ENCODE data around the gene OSBPL3.
A peak's percentile ranks its signal among the peaks of the same experiment; 100 is the strongest.

Gene OSBPL3

GRCh38 chr7:24995466-24995865 is 15.5 kb upstream of the OSBPL3 start:
- TF ChIP-seq TEAD4 (IDR thresholded peaks at IDR 0.05) (no peak), CEBPB (IDR thresholded peaks at IDR 0.05) (no peak), CREB1 (IDR thresholded peaks at IDR 0.05; ENCODE audit: low read depth) (no peak), EP300 (IDR thresholded peaks at IDR 0.05; ENCODE audit: borderline replicate concordance) (no peak), RAD21 (IDR thresholded peaks at IDR 0.05; ENCODE audit: low read depth) (no peak), EGR1 (IDR thresholded peaks at IDR 0.05) (no peak), NFIC (IDR thresholded peaks at IDR 0.05) (no peak), TAF1 (IDR thresholded peaks at IDR 0.05; ENCODE audit: low read depth) (no peak)
- TF ChIP-seq, protein P1, sequence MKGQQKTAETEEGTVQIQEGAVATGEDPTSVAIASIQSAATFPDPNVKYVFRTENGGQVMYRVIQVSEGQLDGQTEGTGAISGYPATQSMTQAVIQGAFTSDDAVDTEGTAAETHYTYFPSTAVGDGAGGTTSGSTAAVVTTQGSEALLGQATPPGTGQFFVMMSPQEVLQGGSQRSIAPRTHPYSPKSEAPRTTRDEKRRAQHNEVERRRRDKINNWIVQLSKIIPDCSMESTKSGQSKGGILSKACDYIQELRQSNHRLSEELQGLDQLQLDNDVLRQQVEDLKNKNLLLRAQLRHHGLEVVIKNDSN (IDR thresholded peaks at IDR 0.05) = no peak

GRCh38 chr7:24992314-24992713 is 12.3 kb upstream of the OSBPL3 start:
- no peak for TF ChIP-seq REST (IDR thresholded peaks at IDR 0.05; ENCODE audit: low read depth)
- TF ChIP-seq, protein P2, sequence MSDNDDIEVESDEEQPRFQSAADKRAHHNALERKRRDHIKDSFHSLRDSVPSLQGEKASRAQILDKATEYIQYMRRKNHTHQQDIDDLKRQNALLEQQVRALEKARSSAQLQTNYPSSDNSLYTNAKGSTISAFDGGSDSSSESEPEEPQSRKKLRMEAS (IDR thresholded peaks at IDR 0.05) = no peak

- TF ChIP-seq, protein P1 (IDR thresholded peaks at IDR 0.05) = no peak
These were observed 11.4 kb upstream of the OSBPL3 start for GRCh38 chr7:24991353-24991752.

GRCh38 chr7:24987331-24987842 is 7.4 kb upstream of the OSBPL3 start:
- no peak for TF ChIP-seq TEAD4 (IDR thresholded peaks at IDR 0.05)

- TF ChIP-seq YY1 (IDR thresholded peaks at IDR 0.05; ENCODE audit: low read depth) = no peak
- peak; percentile 34 for TF ChIP-seq RAD21 (IDR thresholded peaks at IDR 0.05; ENCODE audit: low read depth)
These were observed 2.9 kb upstream of the OSBPL3 start for GRCh38 chr7:24982917-24983316.

- no peak for TF ChIP-seq EP300 (IDR thresholded peaks at IDR 0.05; ENCODE audit: borderline replicate concordance)
- TF ChIP-seq, protein P1 (IDR thresholded peaks at IDR 0.05) = no peak
These were observed 1.4 kb upstream of the OSBPL3 start for GRCh38 chr7:24981171-24981951.

DNA sequence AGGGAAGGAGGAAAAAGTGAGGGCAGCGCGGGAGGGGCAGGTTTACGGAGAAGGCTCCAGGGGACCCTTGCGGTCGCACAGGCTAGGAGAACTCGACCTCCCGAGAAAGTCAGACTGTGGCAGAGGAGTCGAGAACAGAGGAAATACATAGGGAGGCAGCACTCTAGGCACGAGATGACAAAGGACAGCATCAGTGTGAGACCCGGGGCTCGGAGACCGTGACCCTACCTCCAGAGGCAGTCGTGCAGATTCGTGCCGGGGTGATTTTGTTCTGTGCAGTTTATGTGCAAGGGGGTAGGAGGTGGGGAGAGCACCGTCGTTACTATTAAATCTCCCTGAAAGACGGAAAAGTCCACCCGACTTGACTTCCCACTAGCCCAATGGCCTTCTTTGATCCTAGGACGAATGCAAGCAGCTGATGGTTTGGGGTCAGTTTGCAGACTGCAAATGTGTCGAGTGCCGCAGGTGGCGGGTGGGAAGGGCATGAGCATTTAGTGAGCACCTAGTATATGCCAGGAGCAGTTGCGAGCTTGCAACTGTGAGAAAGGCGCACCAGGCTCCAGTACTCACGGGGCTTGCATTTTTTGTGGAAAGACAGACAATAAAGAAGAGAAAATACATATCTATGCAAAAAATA is 674 bp upstream of the OSBPL3 start:
- no peak for TF ChIP-seq FOXM1 (IDR thresholded peaks at IDR 0.05; ENCODE audit: borderline replicate concordance, low read depth)
- TF ChIP-seq EP300 (IDR thresholded peaks at IDR 0.05; ENCODE audit: borderline replicate concordance) = no peak
- TF ChIP-seq TEAD4 (IDR thresholded peaks at IDR 0.05) = no peak
- TF ChIP-seq YY1 (IDR thresholded peaks at IDR 0.05; ENCODE audit: low read depth) = no peak
- no peak for TF ChIP-seq CEBPB (IDR thresholded peaks at IDR 0.05)
- TF ChIP-seq, protein P2 (IDR thresholded peaks at IDR 0.05) = no peak
- no peak for TF ChIP-seq REST (IDR thresholded peaks at IDR 0.05; ENCODE audit: low read depth)
- TF ChIP-seq EGR1 (IDR thresholded peaks at IDR 0.05) = no peak
- TF ChIP-seq, protein P1 (IDR thresholded peaks at IDR 0.05) = no peak
- TF ChIP-seq ZBTB7A (IDR thresholded peaks at IDR 0.05; ENCODE audit: low read depth) = no peak
- no peak for TF ChIP-seq RAD21 (IDR thresholded peaks at IDR 0.05; ENCODE audit: low read depth)
- no peak for TF ChIP-seq TCF12 (IDR thresholded peaks at IDR 0.05; ENCODE audit: low read depth)
- TF ChIP-seq CREB1 (IDR thresholded peaks at IDR 0.05; ENCODE audit: low read depth) = no peak
- no peak for TF ChIP-seq TAF1 (IDR thresholded peaks at IDR 0.05; ENCODE audit: low read depth)
- no peak for TF ChIP-seq NFIC (IDR thresholded peaks at IDR 0.05)
